PFSK-1 (cell line): ENCODE measurements around the gene HEXA. TPM values are rescaled to one million over a fixed set of nuclear protein-coding genes. Genes with fewer than 3 reads are reported as not detected.

Experiments
- FOXP2 ChIP-seq: optimal IDR thresholded peaks from 2 replicates; pipeline ENCODE3; 2011; ENCODE audit warnings: borderline replicate concordance, control low read depth, inconsistent platforms; ENCODE audit not compliant: insufficient read depth; ENCODE audit errors: extremely low read length, extremely low read depth
- POLR2AphosphoS5 ChIP-seq: IDR thresholded peaks from 2 replicates; pipeline ENCODE4 v1.6.1; 2012; ENCODE audit warnings: low read depth, mild to moderate bottlenecking, control low read depth, low read length, moderate library complexity
- REST ChIP-seq, 2 experiments: IDR thresholded peaks; 2 replicates each; pipeline versions ENCODE4 v1.6.1 to v1.8.0; 2011 to 2012; ENCODE audit warnings: low read depth in 2 of 2, low read length in 2 of 2, control low read depth in 1 of 2, inconsistent platforms in 1 of 2, mild to moderate bottlenecking in 1 of 2, moderate library complexity in 1 of 2; ENCODE audit not compliant: insufficient read depth in 1 of 2
- SIN3A ChIP-seq: IDR thresholded peaks from 2 replicates; pipeline ENCODE4 v1.6.1; 2012; ENCODE audit warnings: mild to moderate bottlenecking, low read length, moderate library complexity, borderline replicate concordance; ENCODE audit not compliant: insufficient read depth
- TAF1 ChIP-seq: IDR thresholded peaks from 2 replicates; pipeline ENCODE4 v1.6.1; 2012; ENCODE audit warnings: low read length, control low read depth, borderline replicate concordance; ENCODE audit not compliant: insufficient read depth
- polyA plus RNA-seq: library from polyadenylated mRNA; unstranded; fragments of >200 nt; gene quantifications from one replicate; pipeline ENCODE4 v1.2.1, GENCODE V29; 2012; ENCODE audit warnings: low read depth, missing spikeins; ENCODE audit not compliant: insufficient read length

Gene HEXA
- polyA plus RNA-seq, result 149 TPM

GRCh38 chr15:72375846-72376581 is at the start of gene HEXA:
Gene HEXA, minus strand, starts transcription at chr15:72376014. Its CDS starts 42 bp downstream, at chr15:72375972.
- peak; percentile 97 for TF ChIP-seq FOXP2
- TF ChIP-seq SIN3A, result peak; percentile 97; the same call in 1 of the 2 replicates
- TF ChIP-seq REST (IDR thresholded peaks at IDR 0.05; ENCODE audit: insufficient read depth in 1 of 2, low read depth in 2 of 2, low read length in 2 of 2), result peak in 1 of 2 experiments; percentile 58; a peak in 1 of 4 replicates
- TF ChIP-seq TAF1, result peak; percentile 86; the same call in 1 of the 2 replicates
- TF ChIP-seq POLR2AphosphoS5, result peak; percentile 95

GRCh38 chr15:72423256-72423655 is 47.4 kb upstream of the HEXA start:
- no peak for TF ChIP-seq POLR2AphosphoS5
- TF ChIP-seq TAF1, result no peak
- no peak for TF ChIP-seq FOXP2
- no peak for TF ChIP-seq SIN3A
- TF ChIP-seq REST (IDR thresholded peaks at IDR 0.05; ENCODE audit: insufficient read depth in 1 of 2, low read depth in 2 of 2, low read length in 2 of 2), result no peak

- TF ChIP-seq REST (IDR thresholded peaks at IDR 0.05; ENCODE audit: insufficient read depth in 1 of 2, low read depth in 2 of 2, low read length in 2 of 2) (no peak), FOXP2 (no peak), SIN3A (no peak), POLR2AphosphoS5 (no peak), TAF1 (no peak)
Measured at GRCh38 chr15:72421484-72421883, 45.7 kb upstream of the HEXA start.

GRCh38 chr15:72420576-72420975 is 44.8 kb upstream of the HEXA start:
- TF ChIP-seq FOXP2 (no peak), REST (IDR thresholded peaks at IDR 0.05; ENCODE audit: insufficient read depth in 1 of 2, low read depth in 2 of 2, low read length in 2 of 2) (no peak)

GRCh38 chr15:72415304-72415703 is 39.5 kb upstream of the HEXA start:
- TF ChIP-seq REST (IDR thresholded peaks at IDR 0.05; ENCODE audit: insufficient read depth in 1 of 2, low read depth in 2 of 2, low read length in 2 of 2) (no peak), POLR2AphosphoS5 (no peak), TAF1 (no peak)
